Left lung (tissue), 10 donors: Measurements from ENCODE around the gene HACL1. TPM values are rescaled to one million over a fixed set of nuclear protein-coding genes. Genes with fewer than 3 reads are reported as not detected.

Source experiments
- ATAC-seq: fragments of 200-7000 bp; cut with Tn5 transposase; one replicate; pipeline ENCODE4 v1.9.1; 2020; ENCODE audit warnings: moderate library complexity
- DNase-seq, 4 donors: peaks; one replicate each; pipeline ENCODE4 v3.0.0-alpha.2; 2013 to 2020
- H3K27ac ChIP-seq, 2 donors: fragments of 200-600 bp; sonication (generic) in 1 of 2; one replicate each; pipeline versions ENCODE4 v1.5.0 to v1.8.0; 2020 to 2021
- H3K27me3 ChIP-seq, 2 donors: fragments of 200-600 bp; sonication (generic) in 1 of 2; one replicate each; pipeline versions ENCODE4 v1.5.0 to v1.8.0; 2020 to 2021
- H3K36me3 ChIP-seq, 2 donors: fragments of 200-600 bp; sonication (generic) in 1 of 2; one replicate each; pipeline versions ENCODE4 v1.5.0 to v1.8.0; 2020 to 2021
- H3K4me1 ChIP-seq, 2 donors: fragments of 200-600 bp; one replicate each; pipeline ENCODE4 v1.8.0; 2021
- H3K4me3 ChIP-seq, 2 donors: fragments of 200-600 bp; sonication (generic) in 1 of 2; one replicate each; pipeline versions ENCODE4 v1.5.0 to v1.8.0; 2020 to 2021; ENCODE audit warnings: mild to moderate bottlenecking in 1 of 2
- H3K9me3 ChIP-seq, 2 donors: fragments of 200-600 bp; sonication (generic) in 1 of 2; one replicate each; pipeline versions ENCODE4 v1.5.0 to v1.8.0; 2020 to 2021
- CTCF ChIP-seq, 2 donors: fragments of 200-600 bp; sonication (generic) in 1 of 2; IDR thresholded peaks; one replicate each; pipeline versions ENCODE4 v1.5.0 to v1.8.0; 2021; ENCODE audit warnings: antibody characterized with exemption in 2 of 2
- intact Hi-C, 2 donors: fragments of 100-400 bp; cut with DNase I; formaldehyde crosslinking; loops; one replicate each; pipeline versions ENCODE4 v1.11.2 to v1.14.2; 2022
- polyA plus RNA-seq, 6 donors: library from polyadenylated mRNA; unstranded; fragments of 120-200 nt; gene quantifications; one replicate each; pipeline ENCODE4 v1.2.1, GENCODE V29; 2013; ENCODE audit not compliant: insufficient read length in 6 of 6
- total RNA-seq, 2 donors: library from RNA; stranded (reverse); fragmentation: NEBNext Ultra II Directional; extraction: Animal tissue kit (Norgen Biotek cat#: 25700); gene quantifications; one replicate each; pipeline ENCODE4 v1.2.1, GENCODE V29; 2021
- donor health status: DM: no; HTN: yes; CAD: no.
- donor health status: DM: no; HTN: no; CAD: no.

HACL1 gene
- total and polyA plus RNA-seq, 8 donors = 15.5 to 24.6 (median 19.0) TPM

GRCh38 chr3:15592968-15593367 is 8.4 kb downstream of the HACL1 start:
- intact Hi-C loops = no loop called here
- no peak for ATAC-seq
- Histone ChIP-seq H3K4me1 (no peaks in the 10 kb centered on the region), H3K27me3 (no peaks in the 10 kb centered on the region), H3K4me3 (no peak overlapping the region), H3K27ac (no peak overlapping the region), H3K9me3 (no peaks in the 10 kb centered on the region), H3K36me3 (peaks cover 0 to 58% of the 10 kb centered on the region in 2 donors)
- TF ChIP-seq CTCF (IDR thresholded peaks at IDR 0.05) = no peak
- no peak for DNase-seq

- no peak for TF ChIP-seq CTCF (IDR thresholded peaks at IDR 0.05)
- intact Hi-C loops = no loop called here
- Histone ChIP-seq H3K4me3 (no peak overlapping the region), H3K27ac (no peak overlapping the region), H3K36me3 (peaks cover 0 to 55% of the 10 kb centered on the region in 2 donors), H3K27me3 (no peaks in the 10 kb centered on the region), H3K9me3 (no peaks in the 10 kb centered on the region), H3K4me1 (no peaks in the 10 kb centered on the region)
- DNase-seq (no peak), ATAC-seq (no peak)
Measured at GRCh38 chr3:15591928-15592327, 9.4 kb downstream of the HACL1 start.

GRCh38 chr3:15591242-15591641 is 10.1 kb downstream of the HACL1 start:
- Histone ChIP-seq H3K27ac (no peak overlapping the region), H3K4me1 (no peaks in the 10 kb centered on the region), H3K27me3 (no peaks in the 10 kb centered on the region), H3K36me3 (peaks cover 0 to 58% of the 10 kb centered on the region in 2 donors), H3K9me3 (no peaks in the 10 kb centered on the region), H3K4me3 (no peak overlapping the region)
- DNase-seq (no peak), ATAC-seq (no peak)
- no peak for TF ChIP-seq CTCF (IDR thresholded peaks at IDR 0.05)
- intact Hi-C loops = no loop called here

GRCh38 chr3:15585111-15585845 is 16.1 kb downstream of the HACL1 start:
- H3K9me3 ChIP-seq = no peaks in the 10 kb centered on the region
- H3K27ac ChIP-seq = no peak overlapping the region
- peaks cover 0 to 82% of the 10 kb centered on the region in 2 donors for H3K36me3 ChIP-seq
- intact Hi-C loops = no loop called here
- TF ChIP-seq CTCF (IDR thresholded peaks at IDR 0.05) = no peak
- ATAC-seq (no peak), DNase-seq (peak in 1 of 4 donors; percentile 9)
- H3K4me3 ChIP-seq = no peak overlapping the region
- no peaks in the 10 kb centered on the region for H3K4me1 ChIP-seq
- no peaks in the 10 kb centered on the region for H3K27me3 ChIP-seq

- H3K27ac ChIP-seq = no peak overlapping the region
- ATAC-seq = no peak
- H3K36me3 ChIP-seq = peaks cover 0 to 75% of the 10 kb centered on the region in 2 donors
- no peaks in the 10 kb centered on the region for H3K27me3 ChIP-seq
- H3K9me3 ChIP-seq = no peaks in the 10 kb centered on the region
- DNase-seq = no peak
- intact Hi-C loops = no loop called here
- H3K4me3 ChIP-seq = no peak overlapping the region
- peaks cover 0 to 13% of the 10 kb centered on the region in 2 donors for H3K4me1 ChIP-seq
- TF ChIP-seq CTCF (IDR thresholded peaks at IDR 0.05) = no peak
Measured at GRCh38 chr3:15581471-15582394, 19.6 kb downstream of the HACL1 start.
